Body of pancreas (tissue), 4 donors: ENCODE data around the gene CNGB1. TPM values are rescaled to one million over a fixed set of nuclear protein-coding genes. Genes with fewer than 3 reads are reported as not detected.
"Not testable (repeated sequence)": the region's sequence is repeated elsewhere in the genome, so short reads cannot be mapped to it uniquely, and the experiment has no call there.

Experiments
- ATAC-seq: fragments of 150-250 bp; one replicate; pipeline ENCODE4 v1.9.1; 2016
- DNase-seq, 4 donors: peaks; one replicate each; pipeline ENCODE4 v3.0.0-alpha.2; 2019
- H3K27ac ChIP-seq, 4 donors: fragments of 200-600 bp; sonication (generic); 1 replicate in 3 of 4; 2 replicates in 1 of 4; pipeline versions ENCODE4 v1.5.1 to v1.6.1; 2016 to 2019; ENCODE audit warnings: mild to moderate bottlenecking in 1 of 4, mixed read lengths in 1 of 4, moderate library complexity in 1 of 4
- H3K27me3 ChIP-seq, 2 donors: fragments of 200-600 bp; sonication (generic); one replicate each; pipeline ENCODE4 v1.6.0; 2016; ENCODE audit warnings: mild to moderate bottlenecking in 1 of 2
- H3K36me3 ChIP-seq, 2 donors: fragments of 200-600 bp; sonication (generic); replicated peaks in 1 of 2; 2 replicates each; pipeline ENCODE4 v1.5.1; 2016; ENCODE audit warnings: low read depth in 2 of 2; ENCODE audit not compliant: insufficient read depth in 1 of 2
- H3K4me1 ChIP-seq: fragments of 200-600 bp; sonication (generic); one replicate; pipeline ENCODE4 v1.6.0; 2016
- H3K4me3 ChIP-seq, 2 donors: fragments of 200-600 bp; sonication (generic); 1 replicate in 1 of 2; 2 replicates in 1 of 2; pipeline ENCODE4 v1.5.1; 2016 to 2019
- H3K9me3 ChIP-seq, 3 donors: fragments of 200-600 bp; sonication (generic); 1 replicate in 2 of 3; 2 replicates in 1 of 3; pipeline ENCODE4 v1.5.1; 2016
- POLR2A ChIP-seq, 3 donors: fragments of 450-650 bp; IDR thresholded peaks; one replicate each; pipeline ENCODE4 v1.6.1; 2016; ENCODE audit warnings: antibody characterized with exemption in 3 of 3, mild to moderate bottlenecking in 2 of 3
- WGBS, 2 donors: methylation state at CpG; one replicate each; pipeline ENCODE4 v1.1.5; 2017; 5-methylcytosine and 5-hydroxymethylcytosine counted together
- intact Hi-C: fragments of 100-400 bp; cut with DNase I; formaldehyde crosslinking; loops from one replicate; pipeline ENCODE4 v1.15.1; 2023
- total RNA-seq, 2 donors: library from RNA; depleted of rRNA; stranded (reverse); fragments of >200 nt; gene quantifications; one replicate each; pipeline ENCODE4 v1.1.0, GENCODE V29; 2016
- TF ChIP-seq, protein P1 (sequence below), 7 experiments: fragments of 450-650 bp in 4 of 7; fragments of 200-600 bp in 3 of 7; sonication (generic) in 3 of 7; IDR thresholded peaks; one replicate each; pipeline ENCODE4 v1.5.1; 2016 to 2019; ENCODE audit warnings: antibody characterized with exemption in 7 of 7

CNGB1 gene
- total RNA-seq, 2 donors from 2014 or later = not detected

DNA sequence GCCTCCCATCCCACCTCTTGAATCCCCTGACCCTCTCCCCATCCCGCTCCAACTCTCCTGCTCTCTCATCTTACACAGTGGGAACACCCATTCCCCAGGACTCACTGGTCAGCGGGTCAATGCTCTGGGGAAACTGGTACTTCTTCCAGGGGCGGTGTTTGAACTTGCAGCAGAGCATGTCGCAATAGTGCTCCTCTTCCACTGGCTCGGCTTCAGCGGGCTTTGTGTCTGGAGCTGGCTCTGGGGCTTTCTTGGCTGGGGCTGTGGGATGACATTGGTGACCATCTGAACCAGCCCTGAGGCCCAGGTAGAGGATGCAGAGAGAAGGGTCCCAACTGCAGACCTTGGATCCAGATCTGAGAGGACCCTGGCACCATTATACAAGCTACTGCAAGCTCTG is 51.9 kb downstream of the CNGB1 start:
- no peak for TF ChIP-seq POLR2A (IDR thresholded peaks at IDR 0.05)
- TF ChIP-seq, protein P1, sequence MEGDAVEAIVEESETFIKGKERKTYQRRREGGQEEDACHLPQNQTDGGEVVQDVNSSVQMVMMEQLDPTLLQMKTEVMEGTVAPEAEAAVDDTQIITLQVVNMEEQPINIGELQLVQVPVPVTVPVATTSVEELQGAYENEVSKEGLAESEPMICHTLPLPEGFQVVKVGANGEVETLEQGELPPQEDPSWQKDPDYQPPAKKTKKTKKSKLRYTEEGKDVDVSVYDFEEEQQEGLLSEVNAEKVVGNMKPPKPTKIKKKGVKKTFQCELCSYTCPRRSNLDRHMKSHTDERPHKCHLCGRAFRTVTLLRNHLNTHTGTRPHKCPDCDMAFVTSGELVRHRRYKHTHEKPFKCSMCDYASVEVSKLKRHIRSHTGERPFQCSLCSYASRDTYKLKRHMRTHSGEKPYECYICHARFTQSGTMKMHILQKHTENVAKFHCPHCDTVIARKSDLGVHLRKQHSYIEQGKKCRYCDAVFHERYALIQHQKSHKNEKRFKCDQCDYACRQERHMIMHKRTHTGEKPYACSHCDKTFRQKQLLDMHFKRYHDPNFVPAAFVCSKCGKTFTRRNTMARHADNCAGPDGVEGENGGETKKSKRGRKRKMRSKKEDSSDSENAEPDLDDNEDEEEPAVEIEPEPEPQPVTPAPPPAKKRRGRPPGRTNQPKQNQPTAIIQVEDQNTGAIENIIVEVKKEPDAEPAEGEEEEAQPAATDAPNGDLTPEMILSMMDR (IDR thresholded peaks at IDR 0.05) = no peak
- intact Hi-C loops = no loop called here
- WGBS, 2 donors = 84 to 97% methylated on average over 4 to 6 of the region's 6 CpGs

DNA sequence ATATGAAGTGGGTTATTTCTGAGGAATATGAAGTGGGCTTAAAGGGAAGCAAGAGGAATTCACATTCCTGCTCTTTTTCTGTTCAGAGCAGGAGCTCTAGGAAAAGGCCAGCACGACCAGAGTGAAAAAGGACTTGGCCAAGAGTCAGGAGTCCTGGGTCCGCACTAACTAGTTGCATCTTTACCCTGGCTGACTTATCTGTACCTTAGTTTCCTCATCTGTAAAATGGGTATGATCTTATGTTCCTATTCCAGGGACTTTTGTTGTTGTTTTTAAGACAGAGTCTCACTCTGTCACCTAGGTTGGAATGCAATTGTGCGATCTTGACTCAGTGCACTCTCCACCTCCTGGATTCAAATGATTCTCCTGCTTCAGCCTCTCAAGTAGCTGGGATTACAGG is 52.5 kb downstream of the CNGB1 start:
- H3K9me3 ChIP-seq = no peaks in the 10 kb centered on the region
- H3K36me3 ChIP-seq = no peaks in the 10 kb centered on the region
- DNase-seq (no peak), ATAC-seq (no peak)
- no peak for TF ChIP-seq POLR2A (IDR thresholded peaks at IDR 0.05)
- TF ChIP-seq, protein P1 (IDR thresholded peaks at IDR 0.05) = no peak
- H3K4me3 ChIP-seq = no peak overlapping the region
- H3K4me1 ChIP-seq = no peaks in the 10 kb centered on the region
- intact Hi-C loops = no loop called here
- no peaks in the 10 kb centered on the region for H3K27me3 ChIP-seq
- WGBS, 2 donors = 83 to 84% methylated on average over 3 of the region's 3 CpGs
- no peak overlapping the region for H3K27ac ChIP-seq

More for the DNA sequence above, 51.9 kb downstream of the CNGB1 start:
- ATAC-seq (no peak), DNase-seq (no peak)
- no peaks in the 10 kb centered on the region for H3K27me3 ChIP-seq
- H3K27ac ChIP-seq = no peak overlapping the region
- H3K4me3 ChIP-seq = no peak overlapping the region
- H3K36me3 ChIP-seq = no peaks in the 10 kb centered on the region
- H3K9me3 ChIP-seq = no peaks in the 10 kb centered on the region
- H3K4me1 ChIP-seq = no peaks in the 10 kb centered on the region

GRCh38 chr16:57917929-57918328 is 53.0 kb downstream of the CNGB1 start:
- ATAC-seq, H3K36me3 ChIP-seq, H3K9me3 ChIP-seq, H3K4me1 ChIP-seq, H3K27me3 ChIP-seq, H3K27ac ChIP-seq, H3K4me3 ChIP-seq, DNase-seq, intact Hi-C loops: not testable (repeated sequence)

GRCh38 chr16:57917489-57917888 is 53.4 kb downstream of the CNGB1 start:
- H3K27me3 ChIP-seq, intact Hi-C loops, H3K27ac ChIP-seq, H3K4me1 ChIP-seq, ATAC-seq, H3K4me3 ChIP-seq, DNase-seq, H3K9me3 ChIP-seq, H3K36me3 ChIP-seq: not testable (repeated sequence)
- 77 to 90% methylated on average over 2 of the region's 2 CpGs for WGBS, 2 donors

DNA sequence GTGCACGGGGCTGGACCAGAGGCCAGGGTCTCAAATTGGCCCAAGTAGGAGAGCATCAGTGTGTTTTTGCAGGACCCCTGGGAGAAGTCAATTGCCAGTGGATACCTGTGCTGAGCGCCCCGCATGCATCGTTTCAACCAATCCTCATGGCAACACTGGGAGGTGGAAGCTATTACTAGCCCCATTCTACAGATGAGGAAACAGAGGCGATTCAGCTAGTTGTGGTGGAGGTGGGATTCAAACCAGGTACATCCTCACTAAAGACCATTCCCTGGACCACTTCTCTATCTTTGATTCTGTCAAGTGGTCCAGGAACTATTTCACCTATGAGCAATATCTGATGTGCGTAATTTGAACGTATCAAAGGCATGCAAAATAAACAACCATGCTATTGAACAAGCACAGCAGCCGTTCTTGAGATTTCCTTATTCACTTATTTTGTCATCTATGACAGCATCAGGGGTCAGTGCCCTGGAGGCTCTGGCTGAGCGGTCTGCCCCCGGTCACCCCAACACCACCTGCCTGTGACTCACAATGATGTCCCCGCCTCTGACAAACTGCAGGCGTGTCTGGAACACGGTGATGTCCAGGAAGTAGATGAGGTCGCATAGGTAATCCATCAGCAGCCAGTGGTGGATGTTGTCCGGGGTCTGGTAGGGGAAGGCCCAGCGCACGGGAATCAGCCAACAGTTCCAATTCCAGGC is 54.0 kb downstream of the CNGB1 start:
- TF ChIP-seq POLR2A (IDR thresholded peaks at IDR 0.05) = no peak
- TF ChIP-seq, protein P1 (IDR thresholded peaks at IDR 0.05) = no peak
- ATAC-seq (no peak), DNase-seq (no peak)
- 78 to 81% methylated on average over 17 of the region's 17 CpGs for WGBS, 2 donors
- Histone ChIP-seq H3K9me3 (no peaks in the 10 kb centered on the region), H3K27ac (no peak overlapping the region), H3K27me3 (no peaks in the 10 kb centered on the region), H3K4me3 (no peak overlapping the region), H3K36me3 (no peaks in the 10 kb centered on the region), H3K4me1 (no peaks in the 10 kb centered on the region)
- intact Hi-C loops = no loop called here
